HG03045 (cell line): ENCODE measurements around the gene FATE1.
"Not testable (repeated sequence)": the region's sequence is repeated elsewhere in the genome, so short reads cannot be mapped to it uniquely, and the experiment has no call there.

ENCODE experiments used
- ATAC-seq: cut with Tn5 transposase; IDR thresholded peaks from one replicate; pipeline ENCODE4 v1.9.1; 2021; ENCODE audit warnings: mild to moderate bottlenecking, moderate library complexity; ENCODE audit not compliant: unreplicated experiment

Gene FATE1

GRCh38 chrX:151715752-151716151 lies at the start of gene FATE1:
TSS of gene FATE1 (plus strand) at chrX:151716035. CDS start at chrX:151716120, 85 bp downstream.
- no peak for ATAC-seq

DNA sequence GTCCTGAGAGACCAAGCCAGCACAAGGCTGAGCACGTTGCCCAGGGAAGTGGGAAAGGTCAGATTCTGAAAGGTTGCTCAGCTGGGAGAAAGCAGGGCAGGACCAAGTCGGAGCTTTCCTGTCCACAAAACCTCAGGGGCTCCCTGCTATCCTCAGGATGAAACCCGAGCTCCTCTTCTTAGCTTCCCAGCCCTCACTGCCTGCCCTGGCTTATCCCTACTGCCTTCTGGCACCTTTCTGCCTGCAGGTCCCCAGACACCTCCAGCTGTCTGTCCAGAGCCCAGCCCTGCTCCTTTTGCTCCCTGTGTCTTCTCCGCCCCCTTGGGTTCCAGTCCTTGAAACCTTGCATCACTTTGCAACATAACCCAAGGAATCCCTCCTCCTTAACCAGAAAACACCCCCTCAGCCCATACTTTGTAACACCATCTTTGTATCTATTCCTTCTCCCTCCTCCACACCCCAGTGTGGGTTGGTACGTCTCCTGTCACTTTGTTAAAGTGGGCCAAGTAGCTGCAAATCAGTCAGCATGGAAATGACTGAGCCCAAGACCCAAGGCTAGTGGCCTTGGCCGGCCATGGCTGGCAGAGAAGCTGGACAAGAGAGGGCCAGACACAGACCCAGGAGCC lies 40.6 kb upstream of the FATE1 start:
- ATAC-seq = no peak

GRCh38 chrX:151676196-151676595 lies 39.6 kb upstream of the FATE1 start:
- ATAC-seq = no peak

GRCh38 chrX:151679798-151680402 lies 35.9 kb upstream of the FATE1 start:
- ATAC-seq = no peak

- peak; percentile 59 for ATAC-seq
These were observed 35.0 kb upstream of the FATE1 start for GRCh38 chrX:151680805-151681204.

- ATAC-seq = no peak
These were observed 28.2 kb upstream of the FATE1 start for GRCh38 chrX:151687635-151688034.

- no peak for ATAC-seq
These were observed 27.1 kb upstream of the FATE1 start for GRCh38 chrX:151688695-151689094.

DNA sequence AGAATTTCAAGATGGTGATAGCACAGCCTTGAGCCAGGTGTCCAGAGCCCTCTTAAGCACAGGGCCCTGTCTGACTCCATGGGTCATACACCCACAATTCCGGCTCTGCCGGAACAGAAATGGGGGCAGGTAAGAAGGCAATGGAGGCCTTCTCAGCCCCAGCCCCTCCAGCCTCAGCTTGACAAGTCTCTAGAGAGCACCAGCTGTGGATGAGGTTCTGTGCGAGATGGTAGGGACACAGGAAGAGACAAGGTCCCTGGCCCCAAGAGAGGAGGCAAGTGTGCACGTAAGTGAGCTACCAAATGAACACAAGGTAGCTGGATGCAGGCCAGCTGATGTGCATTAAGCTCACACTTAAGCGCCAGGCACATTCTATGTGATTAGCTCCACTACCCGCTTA lies 23.0 kb upstream of the FATE1 start:
- ATAC-seq = no peak

- no peak for ATAC-seq
These were observed 21.7 kb upstream of the FATE1 start for GRCh38 chrX:151694121-151694520.

GRCh38 chrX:151694661-151695582 lies 20.9 kb upstream of the FATE1 start, which contains the start of gene PRRG3:
TSS of gene PRRG3 (plus strand) at chrX:151695458. CDS start at chrX:151698815, 3,357 bp downstream.
- no peak for ATAC-seq

- no peak for ATAC-seq
These were observed 20.1 kb upstream of the FATE1 start for GRCh38 chrX:151695583-151696340.

DNA sequence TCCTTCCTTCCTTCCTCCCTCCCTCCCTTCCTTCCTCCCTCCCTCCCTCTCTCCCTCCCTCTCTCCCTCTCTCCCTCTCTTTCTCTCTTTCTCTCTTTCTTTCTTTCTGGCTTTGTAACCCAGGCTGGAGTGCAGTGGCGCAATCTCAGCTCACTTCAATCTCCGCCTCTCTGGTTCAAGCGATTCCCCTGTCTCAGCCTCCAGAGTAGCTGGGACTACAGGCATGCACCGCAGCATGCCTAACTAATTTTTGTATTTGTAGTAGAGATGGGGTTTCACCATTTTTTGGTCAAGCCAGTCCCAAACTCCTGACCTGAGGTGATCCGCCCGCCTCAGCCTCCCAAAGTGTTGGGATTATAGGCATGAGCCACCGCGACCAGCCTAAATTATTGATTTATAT lies 18.8 kb upstream of the FATE1 start:
- ATAC-seq = not testable (repeated sequence)

- ATAC-seq = no peak
These were observed 18.3 kb upstream of the FATE1 start for GRCh38 chrX:151697522-151697921.

DNA sequence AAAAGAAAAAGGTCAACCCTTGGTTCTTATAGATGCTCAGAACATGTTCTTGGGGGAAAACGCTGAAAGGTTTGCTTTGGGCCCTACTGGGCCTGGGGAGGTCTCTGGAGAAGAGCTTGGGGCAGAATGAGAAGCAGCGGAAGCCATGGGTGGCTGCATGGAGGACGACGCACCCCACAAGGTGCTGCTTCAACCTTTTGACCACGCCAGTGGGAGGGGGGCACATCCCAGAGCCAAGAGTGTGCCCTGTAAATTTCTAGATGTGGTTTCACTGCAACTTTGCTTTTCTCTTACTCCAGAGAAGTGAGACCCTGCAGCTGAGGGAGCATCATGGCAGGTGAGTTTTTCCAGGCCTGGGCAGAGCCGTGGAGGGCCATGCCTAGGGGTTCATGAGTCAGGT lies 17.4 kb upstream of the FATE1 start:
- ATAC-seq = no peak

GRCh38 chrX:151699746-151700145 lies 16.1 kb upstream of the FATE1 start:
- ATAC-seq = no peak

GRCh38 chrX:151700581-151700980 lies 15.3 kb upstream of the FATE1 start:
- ATAC-seq = no peak

DNA sequence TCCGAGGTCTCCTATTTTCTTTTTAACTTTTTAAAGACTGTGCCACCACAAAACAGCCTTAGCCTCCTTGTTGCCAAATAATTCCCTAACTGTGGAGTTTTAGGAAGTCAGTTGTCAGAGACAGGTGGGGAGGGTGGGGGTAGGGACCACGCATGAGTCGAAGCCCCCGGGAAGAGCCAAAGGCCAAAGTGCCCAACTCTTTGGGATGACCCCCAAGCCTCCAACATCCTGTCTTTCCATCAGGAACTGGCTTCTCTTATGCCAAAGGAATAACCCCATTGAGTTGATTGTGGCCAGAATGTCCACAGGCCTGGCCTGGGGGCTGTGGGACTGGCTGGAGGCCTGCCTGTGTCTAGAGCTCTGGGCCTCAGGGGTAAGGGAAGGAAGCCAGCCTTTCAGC lies 14.8 kb upstream of the FATE1 start:
- no peak for ATAC-seq

- ATAC-seq = no peak
These were observed 14.3 kb upstream of the FATE1 start for GRCh38 chrX:151701531-151701930.

DNA sequence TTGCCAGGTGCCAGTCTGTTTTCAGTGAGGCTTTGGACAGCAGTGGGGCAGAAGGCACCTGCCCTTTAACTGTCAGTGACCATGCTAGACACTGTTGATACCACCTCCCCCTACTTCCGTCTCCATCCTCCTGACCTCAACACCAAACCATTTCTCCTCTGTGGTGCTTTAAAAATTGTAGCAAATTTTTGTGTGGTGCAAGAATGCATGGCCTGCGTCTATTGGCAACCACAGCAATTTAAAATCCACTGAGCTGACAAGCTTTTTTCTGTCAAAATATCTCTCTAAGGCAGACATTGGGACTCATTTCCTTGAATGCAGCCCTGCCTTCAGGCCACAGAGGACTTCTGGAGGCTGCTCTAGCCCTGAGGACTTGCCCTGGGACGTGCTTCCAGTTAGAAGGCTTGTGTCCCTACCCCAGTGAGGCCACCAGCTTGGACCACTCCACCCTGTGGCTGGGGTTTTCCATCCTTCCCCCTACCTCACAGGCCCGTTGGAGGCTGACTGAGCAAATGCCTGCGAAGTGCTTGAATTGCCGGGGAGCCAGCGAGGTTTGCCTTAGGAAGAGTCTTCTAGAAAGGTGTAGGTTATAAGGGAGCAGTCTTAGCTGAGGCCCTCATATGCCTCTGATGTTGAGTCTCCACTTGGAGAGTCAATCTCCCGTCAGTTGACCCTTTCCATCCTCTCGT lies 13.7 kb upstream of the FATE1 start:
- ATAC-seq = no peak

GRCh38 chrX:151702741-151703340 lies 13.0 kb upstream of the FATE1 start:
- ATAC-seq = no peak
